Glutamatergic neuron (in vitro differentiated cells): ENCODE data around the gene SLC38A4. TPM values are rescaled to one million over a fixed set of nuclear protein-coding genes. Genes with fewer than 3 reads are reported as not detected.
"Not testable (repeated sequence)": the region's sequence is repeated elsewhere in the genome, so short reads cannot be mapped to it uniquely, and the experiment has no call there.

Source experiments
- DNase-seq: peaks from one replicate; pipeline ENCODE4 v3.0.0; 2022
- H3K27ac Mint-ChIP-seq: one replicate; pipeline ENCODE4 v1.8.0; 2020; ENCODE audit warnings: mild to moderate bottlenecking, mixed read lengths, inconsistent platforms; ENCODE audit not compliant: unreplicated experiment
- H3K27me3 Mint-ChIP-seq: one replicate; pipeline ENCODE4 v1.8.0; 2020; ENCODE audit warnings: mild to moderate bottlenecking, moderate library complexity, mixed read lengths, inconsistent platforms; ENCODE audit not compliant: unreplicated experiment
- H3K36me3 Mint-ChIP-seq: one replicate; pipeline ENCODE4 v1.8.0; 2020; ENCODE audit warnings: mild to moderate bottlenecking, mixed read lengths, inconsistent platforms; ENCODE audit not compliant: unreplicated experiment
- H3K4me1 Mint-ChIP-seq: one replicate; pipeline ENCODE4 v1.8.0; 2020; ENCODE audit warnings: mild to moderate bottlenecking, low read depth, mixed read lengths, inconsistent platforms; ENCODE audit not compliant: unreplicated experiment
- H3K4me3 Mint-ChIP-seq: one replicate; pipeline ENCODE4 v1.8.0; 2020; ENCODE audit warnings: mild to moderate bottlenecking, mixed read lengths, inconsistent platforms; ENCODE audit not compliant: unreplicated experiment
- H3K9me3 Mint-ChIP-seq: one replicate; pipeline ENCODE4 v1.8.0; 2020; ENCODE audit warnings: mild to moderate bottlenecking, moderate library complexity, mixed read lengths, inconsistent platforms; ENCODE audit not compliant: unreplicated experiment
- total RNA-seq: library from RNA; stranded (reverse); fragmentation: NEBNext Ultra II Directional; extraction: Animal tissue kit (Norgen Biotek cat#: 25700); gene quantifications from one replicate; pipeline ENCODE4 v1.2.1, GENCODE V29; 2021; ENCODE audit not compliant: unreplicated experiment
- TF ChIP-seq, protein P1 (sequence below): fragments of 200-600 bp; sonication (generic); IDR thresholded peaks from one replicate; pipeline ENCODE4 v1.5.0; 2021; ENCODE audit not compliant: partially characterized antibody, unreplicated experiment

The SLC38A4 gene
- total RNA-seq, 1 donor from 2014 or later, result 0.98 TPM

DNA sequence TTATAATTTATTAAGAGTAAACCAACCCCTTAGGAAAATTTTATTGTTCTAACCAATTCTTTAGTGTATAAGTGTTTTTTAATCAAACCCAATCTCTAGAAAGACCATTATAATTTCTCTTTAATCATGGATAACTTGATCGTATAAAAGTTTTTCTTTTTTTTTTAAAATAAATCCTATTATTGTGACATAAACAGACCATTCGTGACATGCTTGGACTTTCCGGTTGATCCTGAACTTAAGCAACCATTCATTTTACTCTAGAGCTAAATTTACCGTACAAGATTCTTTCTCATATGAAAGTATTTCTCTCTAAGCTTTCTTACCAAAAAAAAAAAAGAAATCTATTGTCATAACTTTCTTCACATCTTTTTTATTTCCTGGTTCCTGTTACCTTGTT is 32.6 kb upstream of the SLC38A4 start:
- Mint-ChIP-seq H3K4me3 (no peak overlapping the region), H3K36me3 (peaks cover 18% of the 10 kb centered on the region), H3K9me3 (peaks cover 5% of the 10 kb centered on the region), H3K27ac (no peak overlapping the region), H3K27me3 (no peaks in the 10 kb centered on the region), H3K4me1 (no peaks in the 10 kb centered on the region)
- DNase-seq, result no peak
- TF ChIP-seq, protein P1, sequence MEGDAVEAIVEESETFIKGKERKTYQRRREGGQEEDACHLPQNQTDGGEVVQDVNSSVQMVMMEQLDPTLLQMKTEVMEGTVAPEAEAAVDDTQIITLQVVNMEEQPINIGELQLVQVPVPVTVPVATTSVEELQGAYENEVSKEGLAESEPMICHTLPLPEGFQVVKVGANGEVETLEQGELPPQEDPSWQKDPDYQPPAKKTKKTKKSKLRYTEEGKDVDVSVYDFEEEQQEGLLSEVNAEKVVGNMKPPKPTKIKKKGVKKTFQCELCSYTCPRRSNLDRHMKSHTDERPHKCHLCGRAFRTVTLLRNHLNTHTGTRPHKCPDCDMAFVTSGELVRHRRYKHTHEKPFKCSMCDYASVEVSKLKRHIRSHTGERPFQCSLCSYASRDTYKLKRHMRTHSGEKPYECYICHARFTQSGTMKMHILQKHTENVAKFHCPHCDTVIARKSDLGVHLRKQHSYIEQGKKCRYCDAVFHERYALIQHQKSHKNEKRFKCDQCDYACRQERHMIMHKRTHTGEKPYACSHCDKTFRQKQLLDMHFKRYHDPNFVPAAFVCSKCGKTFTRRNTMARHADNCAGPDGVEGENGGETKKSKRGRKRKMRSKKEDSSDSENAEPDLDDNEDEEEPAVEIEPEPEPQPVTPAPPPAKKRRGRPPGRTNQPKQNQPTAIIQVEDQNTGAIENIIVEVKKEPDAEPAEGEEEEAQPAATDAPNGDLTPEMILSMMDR, result no peak

DNA sequence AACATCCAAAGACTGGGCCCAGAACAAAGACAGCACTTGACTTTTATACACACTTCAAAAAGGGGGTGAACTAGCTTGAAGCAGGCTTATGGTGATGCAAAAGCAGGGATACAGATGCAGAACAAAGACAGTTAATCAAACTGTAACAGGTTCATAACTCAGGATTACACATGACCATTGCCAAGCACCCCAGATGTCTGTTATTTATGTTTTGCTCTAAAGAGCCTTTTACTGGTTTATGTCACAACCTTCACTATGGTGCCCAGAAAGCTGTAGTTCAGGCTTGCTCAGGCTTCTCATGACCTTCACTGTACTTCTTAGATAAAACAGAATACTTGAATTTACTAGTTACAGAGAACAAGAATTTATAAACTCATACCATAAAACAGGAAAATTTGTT is 31.7 kb upstream of the SLC38A4 start:
- no peaks in the 10 kb centered on the region for H3K27me3 Mint-ChIP-seq
- H3K36me3 Mint-ChIP-seq, result peaks cover 11% of the 10 kb centered on the region
- no peaks in the 10 kb centered on the region for H3K4me1 Mint-ChIP-seq
- TF ChIP-seq, protein P1, result no peak
- DNase-seq, result no peak
- H3K27ac Mint-ChIP-seq, result no peak overlapping the region
- H3K4me3 Mint-ChIP-seq, result no peak overlapping the region
- H3K9me3 Mint-ChIP-seq, result peaks cover 5% of the 10 kb centered on the region

DNA sequence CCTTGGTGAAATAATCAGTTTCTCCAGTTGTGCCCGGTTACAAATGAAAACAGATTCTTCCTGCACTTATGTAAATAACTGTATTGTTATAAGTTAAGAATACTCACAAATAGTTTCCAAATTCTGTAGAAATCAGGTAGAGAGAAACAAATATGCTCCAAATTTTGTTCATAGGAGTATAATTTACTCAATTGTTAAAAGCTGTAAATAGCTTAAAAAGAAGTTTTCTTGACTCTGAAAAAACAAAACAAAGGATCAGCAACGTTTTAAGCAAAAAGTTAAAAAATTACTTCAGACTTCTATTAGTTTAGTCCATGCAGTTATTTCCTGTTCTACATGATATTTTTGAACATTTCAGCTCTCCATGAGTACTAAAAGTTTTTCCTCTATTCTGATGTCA is 30.0 kb upstream of the SLC38A4 start:
- Mint-ChIP-seq H3K4me3 (no peak overlapping the region), H3K4me1 (no peaks in the 10 kb centered on the region), H3K36me3 (no peaks in the 10 kb centered on the region), H3K27ac (no peak overlapping the region), H3K27me3 (peaks cover 1% of the 10 kb centered on the region), H3K9me3 (peaks cover 2% of the 10 kb centered on the region)
- no peak for DNase-seq
- TF ChIP-seq, protein P1, result no peak

DNA sequence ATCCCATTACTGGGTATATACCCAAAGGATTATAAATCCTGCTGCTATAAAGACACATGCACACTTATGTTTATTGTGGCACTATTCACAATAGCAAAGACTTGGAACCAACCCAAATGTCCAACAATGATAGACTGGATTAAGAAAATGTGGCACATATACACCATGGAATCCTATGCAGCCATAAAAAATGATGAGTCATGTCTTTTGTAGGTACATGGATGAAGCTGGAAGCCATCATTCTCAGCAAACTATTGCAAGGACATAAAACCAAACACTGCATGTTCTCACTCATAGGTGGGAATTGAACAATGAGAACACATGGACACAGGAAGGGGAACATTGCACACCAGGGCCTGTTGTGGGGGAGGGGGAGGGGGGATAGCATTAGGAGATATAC is 28.4 kb upstream of the SLC38A4 start:
- not testable (repeated sequence) for H3K4me1 Mint-ChIP-seq, DNase-seq, H3K36me3 Mint-ChIP-seq, H3K4me3 Mint-ChIP-seq, H3K27ac Mint-ChIP-seq, H3K27me3 Mint-ChIP-seq, H3K9me3 Mint-ChIP-seq

DNA sequence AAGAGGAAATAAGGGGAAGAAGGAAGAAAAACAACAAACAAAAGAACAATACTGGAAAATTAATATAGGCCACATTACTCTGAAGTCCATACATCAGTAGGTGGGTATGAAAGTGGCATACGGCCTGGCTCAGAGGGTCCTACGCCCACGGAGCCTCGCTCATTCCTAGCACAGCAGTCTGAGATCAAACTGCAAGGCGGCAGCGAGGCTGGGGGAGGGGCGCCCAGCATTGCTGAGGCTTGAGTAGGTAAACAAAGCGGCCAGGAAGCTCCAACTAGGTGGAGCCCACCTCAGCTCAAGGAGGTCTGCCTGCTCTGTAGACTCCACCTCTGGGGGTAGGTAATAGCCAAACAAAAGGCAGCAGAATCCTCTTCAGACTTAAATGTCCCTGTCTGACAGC is 23.0 kb upstream of the SLC38A4 start:
- not testable (repeated sequence) for H3K27ac Mint-ChIP-seq, H3K27me3 Mint-ChIP-seq, H3K4me1 Mint-ChIP-seq, DNase-seq, H3K9me3 Mint-ChIP-seq, H3K4me3 Mint-ChIP-seq, H3K36me3 Mint-ChIP-seq

DNA sequence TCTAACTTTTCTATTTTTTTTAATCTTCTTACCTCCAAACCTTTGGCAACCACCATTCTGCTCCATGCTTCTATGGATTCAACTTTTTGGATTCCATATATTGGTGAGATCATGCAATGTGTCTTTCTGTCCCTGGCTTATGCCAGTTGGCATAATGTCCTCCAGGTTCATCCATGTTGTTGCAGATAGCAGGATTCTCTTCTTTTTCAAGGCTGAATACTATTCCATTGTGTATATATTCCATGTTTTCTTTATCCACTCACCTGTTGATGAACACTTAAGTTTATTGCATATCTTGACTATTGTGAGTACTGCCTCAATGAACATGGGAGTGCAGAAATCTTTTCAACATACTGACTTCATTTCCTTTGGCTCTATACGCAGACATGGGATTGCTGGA is 21.2 kb upstream of the SLC38A4 start:
- DNase-seq, result no peak
- TF ChIP-seq, protein P1, result no peak
- Mint-ChIP-seq H3K27me3 (peaks cover 5% of the 10 kb centered on the region), H3K4me3 (no peak overlapping the region), H3K9me3 (peaks cover 3% of the 10 kb centered on the region), H3K4me1 (no peaks in the 10 kb centered on the region), H3K27ac (no peak overlapping the region), H3K36me3 (no peaks in the 10 kb centered on the region)
